H9 (cell line): Measurements from ENCODE around the gene NPIPB6. TPM values are rescaled to one million over a fixed set of nuclear protein-coding genes. Genes with fewer than 3 reads are reported as not detected.
"Not testable (repeated sequence)": the region's sequence is repeated elsewhere in the genome, so short reads cannot be mapped to it uniquely, and the experiment has no call there.

Source experiments
- DNase-seq: peaks from one replicate; pipeline ENCODE4 v3.0.0-alpha.2; 2017
- H2AFZ ChIP-seq: one replicate; pipeline ENCODE4 v1.6.1; 2013; ENCODE audit warnings: mild to moderate bottlenecking, low read length, control low read depth, moderate library complexity
- H2AK5ac ChIP-seq: 2 replicates; pipeline ENCODE4 v1.6.1; 2013; ENCODE audit warnings: low read length, control low read depth, mixed read lengths; ENCODE audit not compliant: insufficient read length
- H2BK120ac ChIP-seq: one replicate; pipeline ENCODE4 v1.6.1; 2013; ENCODE audit warnings: low read depth, mild to moderate bottlenecking, low read length, control low read depth, inconsistent platforms; ENCODE audit not compliant: poor library complexity, severe bottlenecking
- H2BK12ac ChIP-seq: 2 replicates; pipeline ENCODE4 v1.6.1; 2013; ENCODE audit warnings: low read length, control low read depth, mixed read lengths, low read depth; ENCODE audit not compliant: insufficient read length
- H2BK15ac ChIP-seq: 2 replicates; pipeline ENCODE4 v1.6.1; 2013; ENCODE audit warnings: low read depth, low read length, control low read depth
- H2BK20ac ChIP-seq: one replicate; pipeline ENCODE4 v1.6.1; 2013; ENCODE audit warnings: low read depth, mild to moderate bottlenecking, low read length, control low read depth, inconsistent platforms; ENCODE audit not compliant: poor library complexity, severe bottlenecking
- H2BK5ac ChIP-seq: 2 replicates; pipeline ENCODE4 v1.6.1; 2013; ENCODE audit warnings: low read length, control low read depth, mixed read lengths; ENCODE audit not compliant: insufficient read length
- H3K14ac ChIP-seq: 2 replicates; pipeline ENCODE4 v1.6.1; 2013; ENCODE audit warnings: low read length, control low read depth; ENCODE audit not compliant: insufficient read depth
- H3K18ac ChIP-seq: 2 replicates; pipeline ENCODE4 v1.6.1; 2013; ENCODE audit warnings: low read depth, mild to moderate bottlenecking, mixed read lengths, low read length, control low read depth; ENCODE audit not compliant: insufficient read length
- H3K23ac ChIP-seq: 2 replicates; pipeline ENCODE4 v1.6.1; 2013; ENCODE audit warnings: low read length, control low read depth, mixed read lengths, low read depth; ENCODE audit not compliant: insufficient read length
- H3K23me2 ChIP-seq: 2 replicates; pipeline ENCODE4 v1.6.1; 2013; ENCODE audit warnings: low read depth, mild to moderate bottlenecking, mixed read lengths, low read length, control low read depth; ENCODE audit not compliant: insufficient read length, poor library complexity, severe bottlenecking
- H3K27ac ChIP-seq: 2 replicates; pipeline ENCODE4 v1.5.1; 2013; ENCODE audit warnings: low read length, control low read depth, mixed read lengths, low read depth; ENCODE audit not compliant: insufficient read length
- H3K27me3 ChIP-seq: 2 replicates; pipeline ENCODE4 v1.6.1; 2013; ENCODE audit warnings: low read length, control low read depth, inconsistent platforms; ENCODE audit not compliant: insufficient read depth
- H3K4ac ChIP-seq: 2 replicates; pipeline ENCODE4 v1.6.1; 2013; ENCODE audit warnings: low read depth, mild to moderate bottlenecking, control low read depth, inconsistent platforms, low read length, moderate library complexity
- H3K4me1 ChIP-seq: 2 replicates; pipeline ENCODE4 v1.6.1; 2013; ENCODE audit warnings: low read length, control low read depth, inconsistent platforms; ENCODE audit not compliant: insufficient read depth
- H3K4me2 ChIP-seq: 2 replicates; pipeline ENCODE4 v1.6.1; 2013; ENCODE audit warnings: low read length, control low read depth, mixed read lengths; ENCODE audit not compliant: insufficient read length, insufficient read depth
- H3K56ac ChIP-seq: 2 replicates; pipeline ENCODE4 v1.6.1; 2013; ENCODE audit warnings: low read depth, mild to moderate bottlenecking, mixed read lengths, low read length, control low read depth; ENCODE audit not compliant: insufficient read length
- H3K79me1 ChIP-seq: 2 replicates; pipeline ENCODE4 v1.6.1; 2013; ENCODE audit warnings: low read depth, mild to moderate bottlenecking, moderate library complexity, low read length, control low read depth, inconsistent platforms; ENCODE audit not compliant: insufficient read depth, poor library complexity, severe bottlenecking
- H3K79me2 ChIP-seq: 2 replicates; pipeline ENCODE4 v1.6.1; 2013; ENCODE audit warnings: low read length, control low read depth, inconsistent platforms; ENCODE audit not compliant: insufficient read depth
- H3K9ac ChIP-seq: 2 replicates; pipeline ENCODE4 v1.6.1; 2013; ENCODE audit warnings: low read length, control low read depth, mixed read lengths; ENCODE audit not compliant: insufficient read length; ENCODE audit errors: extremely low read depth
- H3K9me3 ChIP-seq: one replicate; pipeline ENCODE4 v1.6.1; 2013; ENCODE audit warnings: low read depth, low read length, inconsistent platforms; ENCODE audit not compliant: control insufficient read depth
- H3T11ph ChIP-seq: one replicate; pipeline ENCODE4 v1.6.1; 2013; ENCODE audit warnings: mild to moderate bottlenecking, low read length, control low read depth, inconsistent platforms
- H4K20me1 ChIP-seq: one replicate; pipeline ENCODE4 v1.6.1; 2013; ENCODE audit not compliant: control insufficient read depth, insufficient read length, insufficient read depth
- H4K5ac ChIP-seq: 2 replicates; pipeline ENCODE4 v1.6.1; 2013; ENCODE audit warnings: low read depth, mild to moderate bottlenecking, mixed read lengths, low read length, control low read depth; ENCODE audit not compliant: insufficient read length
- H4K8ac ChIP-seq: replicated peaks from 2 replicates; pipeline ENCODE4 v1.6.1; 2013; ENCODE audit warnings: low read length, control low read depth, mixed read lengths, low read depth; ENCODE audit not compliant: insufficient read length
- H4K91ac ChIP-seq: 2 replicates; pipeline ENCODE4 v1.6.1; 2013; ENCODE audit warnings: low read depth, mild to moderate bottlenecking, moderate library complexity, mixed read lengths, low read length, control low read depth; ENCODE audit not compliant: insufficient read length
- H3K27ac Mint-ChIP-seq, 3 experiments: 2 replicates in 2 of 3; 3 replicates in 1 of 3; pipeline ENCODE4 v1.8.0; 2020 to 2021; ENCODE audit warnings: mixed read lengths in 3 of 3, mild to moderate bottlenecking in 1 of 3, moderate library complexity in 1 of 3
- H3K27me3 Mint-ChIP-seq: 2 replicates; pipeline ENCODE4 v1.8.0; 2021; ENCODE audit warnings: low read depth, mild to moderate bottlenecking, moderate library complexity, mixed read lengths
- H3K36me3 Mint-ChIP-seq, 3 experiments: 2 replicates in 2 of 3; 3 replicates in 1 of 3; pipeline ENCODE4 v1.8.0; 2020 to 2021; ENCODE audit warnings: low read depth in 3 of 3, mixed read lengths in 3 of 3; ENCODE audit not compliant: insufficient read depth in 1 of 3
- H3K4me1 Mint-ChIP-seq, 2 experiments: 2 replicates each; pipeline ENCODE4 v1.8.0; 2020; ENCODE audit warnings: mixed read lengths in 2 of 2
- H3K4me3 Mint-ChIP-seq, 2 experiments: 2 replicates in 1 of 2; 3 replicates in 1 of 2; pipeline ENCODE4 v1.8.0; 2020 to 2021; ENCODE audit warnings: mild to moderate bottlenecking in 2 of 2, mixed read lengths in 2 of 2, moderate library complexity in 1 of 2
- H3K9me3 Mint-ChIP-seq, 2 experiments: 2 replicates in 1 of 2; 3 replicates in 1 of 2; pipeline ENCODE4 v1.8.0; 2020; ENCODE audit warnings: mild to moderate bottlenecking in 2 of 2, mixed read lengths in 2 of 2, moderate library complexity in 1 of 2
- WGBS: extraction: QIAGEN DNeasy Blood & Tissue Kit; methylation state at CpG from one replicate; pipeline ENCODE4 v1.1.7; 2013; ENCODE audit warnings: missing lambda C conversion rate, low lambda C conversion rate, mixed read lengths; ENCODE audit not compliant: insufficient read length; ENCODE audit errors: extremely low coverage; 5-methylcytosine and 5-hydroxymethylcytosine counted together
- total RNA-seq: library from RNA; stranded (reverse); gene quantifications from 2 replicates; pipeline ENCODE4 v1.2.1, GENCODE V29; 2021

The NPIPB6 gene
- total RNA-seq, 1 experiment from 2014 or later: 5.2 TPM

GRCh38 chr16:28392054-28392453 is 28.7 kb upstream of the NPIPB6 start:
- not testable (repeated sequence) for H3K4me3 Mint-ChIP-seq, H2AK5ac ChIP-seq, H3K23me2 ChIP-seq, H3K9me3 ChIP-seq, H4K8ac ChIP-seq, H3K9ac ChIP-seq, H3K4me2 ChIP-seq, H3K27ac Mint-ChIP-seq, H4K20me1 ChIP-seq, H2BK5ac ChIP-seq, H3K27me3 ChIP-seq, H3K4ac ChIP-seq, H3K4me1 ChIP-seq, H2BK12ac ChIP-seq, H2AFZ ChIP-seq, H3K36me3 Mint-ChIP-seq, H2BK20ac ChIP-seq, H2BK15ac ChIP-seq, H3K56ac ChIP-seq, H3K79me2 ChIP-seq, DNase-seq, H3K4me1 Mint-ChIP-seq, H3K23ac ChIP-seq, H4K5ac ChIP-seq, H4K91ac ChIP-seq, H2BK120ac ChIP-seq, H3K27me3 Mint-ChIP-seq, H3K79me1 ChIP-seq, H3T11ph ChIP-seq, H3K27ac ChIP-seq, H3K9me3 Mint-ChIP-seq, H3K14ac ChIP-seq, H3K18ac ChIP-seq
- WGBS: no CpG with 5 or more reads among the region's 5 CpGs

DNA sequence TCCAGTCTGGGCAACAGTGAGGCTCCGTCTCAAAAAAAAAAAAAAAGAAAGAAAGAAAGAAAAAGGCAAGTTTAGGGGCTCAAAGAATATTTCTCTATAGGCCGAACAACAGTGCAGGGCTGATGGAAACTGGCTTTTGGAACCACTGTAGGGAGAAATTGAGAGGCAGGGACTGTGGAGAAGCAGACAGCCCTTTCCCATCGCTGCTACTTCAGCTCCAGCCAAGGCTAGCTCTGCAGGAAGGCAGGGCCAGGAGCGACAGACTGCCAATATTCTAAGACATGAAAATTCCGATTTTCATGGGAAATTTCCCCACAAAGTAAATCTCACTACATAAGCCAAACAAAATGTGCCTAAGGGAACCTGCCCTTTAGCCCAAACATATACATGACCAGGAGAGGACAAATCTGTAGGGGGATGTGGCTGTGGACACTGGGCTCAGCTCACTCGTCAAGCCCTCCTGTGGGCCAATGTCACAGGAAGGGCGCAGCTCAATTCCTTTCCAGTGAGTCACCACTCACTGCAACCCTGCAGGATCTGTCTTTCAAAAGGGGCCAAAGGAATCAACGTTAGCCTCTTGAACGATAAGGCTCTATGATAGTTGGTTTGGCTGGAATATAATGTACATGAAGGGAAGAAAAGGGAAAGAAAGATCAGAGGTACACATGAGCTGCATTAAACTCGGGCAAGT is 19.0 kb upstream of the NPIPB6 start:
- not testable (repeated sequence) for H3K9me3 ChIP-seq, H2BK5ac ChIP-seq, H3K23ac ChIP-seq, H3K18ac ChIP-seq, H3K9me3 Mint-ChIP-seq, H3K27me3 ChIP-seq, H2BK15ac ChIP-seq, H3K4me1 ChIP-seq, H3K79me1 ChIP-seq, H4K5ac ChIP-seq, H3K27ac ChIP-seq, H3K27me3 Mint-ChIP-seq, H3K79me2 ChIP-seq, DNase-seq, H3K27ac Mint-ChIP-seq, H4K20me1 ChIP-seq, H2BK120ac ChIP-seq, H3K56ac ChIP-seq, H2BK20ac ChIP-seq, H3T11ph ChIP-seq, H3K23me2 ChIP-seq, H4K91ac ChIP-seq, H3K9ac ChIP-seq, H3K4me3 Mint-ChIP-seq, H2BK12ac ChIP-seq, H2AFZ ChIP-seq, H3K14ac ChIP-seq, H3K4me1 Mint-ChIP-seq, H3K4me2 ChIP-seq, H3K4ac ChIP-seq, H3K36me3 Mint-ChIP-seq, H4K8ac ChIP-seq, H2AK5ac ChIP-seq
- WGBS: no CpG with 5 or more reads among the region's 10 CpGs
